Muscle of leg (tissue), 16 donors: ENCODE results near the gene CD53. TPM values are rescaled to one million over a fixed set of nuclear protein-coding genes. Genes with fewer than 3 reads are reported as not detected.
A peak's percentile ranks its signal among the peaks of the same experiment; 100 is the strongest.
"Not testable (repeated sequence)": the region's sequence is repeated elsewhere in the genome, so short reads cannot be mapped to it uniquely, and the experiment has no call there.

Experiments
- DNase-seq: peaks from one replicate; pipeline ENCODE4 v3.0.0; 2013
- H3K27ac ChIP-seq: one replicate; pipeline ENCODE4 v1.5.1; 2013; ENCODE audit warnings: mild to moderate bottlenecking, low read length, control low read depth
- H3K27me3 ChIP-seq: one replicate; pipeline ENCODE4 v1.6.1; 2013; ENCODE audit warnings: low read length; ENCODE audit not compliant: control insufficient read depth, insufficient read depth
- H3K36me3 ChIP-seq: one replicate; pipeline ENCODE4 v1.6.1; 2013; ENCODE audit warnings: low read length; ENCODE audit not compliant: control insufficient read depth, insufficient read depth
- H3K4me1 ChIP-seq: one replicate; pipeline ENCODE4 v1.6.1; 2013; ENCODE audit warnings: low read length; ENCODE audit not compliant: control insufficient read depth, insufficient read depth
- H3K4me3 ChIP-seq: one replicate; pipeline ENCODE4 v1.5.1; 2013; ENCODE audit warnings: low read length, control low read depth
- H3K9me3 ChIP-seq: replicated peaks from 2 replicates; pipeline ENCODE4 v1.6.1; 2013; ENCODE audit warnings: low read depth, low read length; ENCODE audit not compliant: control insufficient read depth
- WGBS: methylation state at CpG from one replicate; pipeline ENCODE4 v1.1.5; 2013; ENCODE audit warnings: missing lambda C conversion rate; ENCODE audit not compliant: insufficient coverage; 5-methylcytosine and 5-hydroxymethylcytosine counted together
- long read RNA-seq, 11 donors: transcript quantifications; one replicate each; lab custom pipeline, GENCODE V29; 2026
- polyA plus RNA-seq, 8 donors: library from polyadenylated mRNA; unstranded; fragments of 120-200 nt; gene quantifications; one replicate each; pipeline versions ENCODE4 v1.2.1 to v1.2.3, GENCODE V29; 2013; ENCODE audit warnings: inconsistent platforms in 1 of 8, low replicate concordance in 1 of 8; ENCODE audit not compliant: insufficient read length in 8 of 8, insufficient read depth in 1 of 8
- total RNA-seq: library from RNA; stranded (reverse); fragments of 120-200 nt; gene quantifications from one replicate; pipeline ENCODE4 v1.2.4, GENCODE V29; 2013

Gene CD53
- total RNA-seq (8.2 TPM), polyA plus RNA-seq (1 to 10 TPM; 7.0 to 9.6 (median 7.7) TPM)
- long read RNA-seq, donor 1, partial matches to known transcripts = 0 of 4 reads
- long read RNA-seq, donor 1, other reads (novel, unspliced or antisense) = 0 of 4 reads
- long read RNA-seq, donor 2, partial matches to known transcripts = 0 of 4 reads
- long read RNA-seq, donor 2, other reads (novel, unspliced or antisense) = 0 of 4 reads
- long read RNA-seq, donor 3, partial matches to known transcripts = 0 of 4 reads
- long read RNA-seq, donor 3, other reads (novel, unspliced or antisense) = 0 of 4 reads
- long read RNA-seq, donor 4, partial matches to known transcripts = 5 of 8 reads
- long read RNA-seq, donor 4, other reads (novel, unspliced or antisense) = 0 of 8 reads
- long read RNA-seq, donor 5, partial matches to known transcripts = 0 of 5 reads
- long read RNA-seq, donor 5, other reads (novel, unspliced or antisense) = 0 of 5 reads
- long read RNA-seq, donor 6, partial matches to known transcripts = 0 of 4 reads
- long read RNA-seq, donor 6, other reads (novel, unspliced or antisense) = 0 of 4 reads
- long read RNA-seq, donor 7, transcript CD53-201 (8 exons, 1,505 nt) = major isoform, 5 of 6 reads
- long read RNA-seq, donor 7, partial matches to known transcripts = 0 of 6 reads
- long read RNA-seq, donor 7, other reads (novel, unspliced or antisense) = 0 of 6 reads
- long read RNA-seq, donor 8, partial matches to known transcripts = 0 of 1 reads
- long read RNA-seq, donor 8, other reads (novel, unspliced or antisense) = 0 of 1 reads
- long read RNA-seq, donor 9, partial matches to known transcripts = 0 of 4 reads
- long read RNA-seq, donor 9, other reads (novel, unspliced or antisense) = 0 of 4 reads
- long read RNA-seq, donor 10, partial matches to known transcripts = 0 of 1 reads
- long read RNA-seq, donor 10, other reads (novel, unspliced or antisense) = 0 of 1 reads
- long read RNA-seq, donor 11, partial matches to known transcripts = 0 of 3 reads
- long read RNA-seq, donor 11, other reads (novel, unspliced or antisense) = 0 of 3 reads

- DNase-seq = peak; percentile 73
Measured at GRCh38 chr1:110872745-110873720, at the start of gene CD53. TSS of gene CD53 (plus strand) at chr1:110873148. CDS start at chr1:110891409, 18,261 bp downstream.

DNA sequence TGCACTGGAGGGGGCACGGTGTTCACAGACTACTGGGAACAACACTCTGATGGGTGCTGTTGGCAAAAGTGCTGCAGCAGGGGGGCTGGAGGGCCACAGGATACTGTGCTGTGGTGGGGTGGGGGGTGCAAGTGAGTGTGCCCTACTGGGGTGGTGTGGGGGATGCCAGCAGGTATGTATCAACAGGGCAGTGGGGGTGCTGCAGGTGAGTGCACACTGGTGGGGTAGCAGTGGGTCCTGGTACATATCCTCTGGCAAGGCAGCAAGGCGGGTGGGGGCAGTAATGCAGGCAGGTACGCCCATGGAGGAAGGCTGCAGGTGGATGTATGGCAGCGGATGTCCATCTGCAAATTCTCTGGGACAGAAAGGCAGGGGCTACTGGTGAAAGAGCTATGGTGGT is 48.8 kb upstream of the CD53 start:
- no peaks in the 10 kb centered on the region for H3K4me1 ChIP-seq
- no peak overlapping the region for H3K4me3 ChIP-seq
- H3K27me3 ChIP-seq = no peaks in the 10 kb centered on the region
- H3K27ac ChIP-seq = no peak overlapping the region
- H3K9me3 ChIP-seq = no peaks in the 10 kb centered on the region
- DNase-seq = no peak
- WGBS = 82% methylated on average over 3 of the region's 4 CpGs
- no peaks in the 10 kb centered on the region for H3K36me3 ChIP-seq

More at GRCh38 chr1:110872745-110873720, at the start of gene CD53:
- peak within 1 kb of the TSS; percentile 20 for H3K4me3 ChIP-seq
- H3K27me3 ChIP-seq = no peaks in the 10 kb centered on the region
- 49% methylated on average over 4 of the region's 11 CpGs for WGBS
- no peaks in the 10 kb centered on the region for H3K36me3 ChIP-seq
- no peaks in the 10 kb centered on the region for H3K4me1 ChIP-seq
- no peaks in the 10 kb centered on the region for H3K9me3 ChIP-seq
- peak within 1 kb of the TSS; percentile 33 for H3K27ac ChIP-seq

DNA sequence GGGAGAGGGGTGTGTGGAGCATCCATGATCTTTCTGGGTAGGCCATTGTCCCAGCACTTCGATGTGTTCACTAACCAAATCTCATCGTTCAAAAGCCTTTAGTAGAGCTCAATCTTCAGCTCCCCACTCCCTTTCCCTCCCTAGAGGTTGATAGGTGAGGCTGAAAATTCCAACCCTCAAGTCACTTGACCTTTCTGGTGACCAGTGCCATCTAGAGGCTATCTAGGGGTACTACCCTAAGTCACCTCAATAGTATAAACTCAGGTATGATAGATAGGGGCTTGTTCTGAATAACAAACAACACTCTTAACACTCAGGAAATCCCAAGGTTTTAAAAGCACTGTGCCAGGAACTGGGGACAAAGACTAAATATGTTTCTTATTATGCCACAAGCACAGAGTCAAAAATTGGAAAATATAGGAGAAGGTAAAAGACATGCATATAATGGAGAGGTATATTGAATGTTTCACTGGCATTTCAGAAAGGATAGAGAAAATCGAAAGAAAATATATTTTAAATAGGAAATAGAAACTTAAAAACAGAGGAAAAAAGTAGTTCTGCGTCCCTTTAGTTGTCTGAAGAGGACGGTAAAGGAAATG is 42.9 kb upstream of the CD53 start:
- H3K27me3 ChIP-seq = no peaks in the 10 kb centered on the region
- no peak overlapping the region for H3K4me3 ChIP-seq
- no peaks in the 10 kb centered on the region for H3K4me1 ChIP-seq
- no peak for DNase-seq
- H3K9me3 ChIP-seq = no peaks in the 10 kb centered on the region
- H3K27ac ChIP-seq = no peak overlapping the region
- 86% methylated on average over 1 of the region's 5 CpGs for WGBS
- H3K36me3 ChIP-seq = no peaks in the 10 kb centered on the region

- WGBS = no CpG with 5 or more reads among the region's 3 CpGs
- H3K4me3 ChIP-seq, DNase-seq, H3K9me3 ChIP-seq, H3K4me1 ChIP-seq, H3K27me3 ChIP-seq, H3K27ac ChIP-seq, H3K36me3 ChIP-seq: not testable (repeated sequence)
Measured at GRCh38 chr1:110833779-110834178, 39.2 kb upstream of the CD53 start.

GRCh38 chr1:110846861-110847260 is 26.1 kb upstream of the CD53 start:
- Histone ChIP-seq H3K4me3 (no peak overlapping the region), H3K27me3 (no peaks in the 10 kb centered on the region), H3K4me1 (no peaks in the 10 kb centered on the region), H3K36me3 (no peaks in the 10 kb centered on the region), H3K9me3 (no peaks in the 10 kb centered on the region), H3K27ac (no peak overlapping the region)
- no peak for DNase-seq
- WGBS = 86% methylated on average over 4 of the region's 4 CpGs

DNA sequence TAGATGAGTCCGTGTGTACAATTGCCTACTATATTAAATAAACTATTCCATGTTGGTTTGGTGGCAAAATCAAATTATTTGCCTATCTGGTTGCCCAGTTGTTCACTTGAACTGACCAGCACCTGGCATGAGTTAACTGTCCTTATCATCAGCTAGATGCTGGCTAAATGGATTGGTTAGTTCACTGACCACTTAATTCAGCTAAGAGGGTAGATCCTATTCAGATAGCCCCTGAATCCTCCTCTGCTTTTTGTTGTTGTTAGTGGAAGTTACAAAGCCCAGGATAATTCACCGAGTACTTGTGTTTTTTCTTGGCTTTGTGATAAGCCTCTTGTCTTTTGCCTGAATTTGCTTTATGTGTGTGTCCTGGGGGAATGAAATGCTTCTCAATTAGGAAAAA is 22.8 kb upstream of the CD53 start:
- no peak for DNase-seq
- no peaks in the 10 kb centered on the region for H3K36me3 ChIP-seq
- no peaks in the 10 kb centered on the region for H3K9me3 ChIP-seq
- no peaks in the 10 kb centered on the region for H3K27me3 ChIP-seq
- no peak overlapping the region for H3K27ac ChIP-seq
- WGBS = no CpG with 5 or more reads among the region's 2 CpGs
- H3K4me3 ChIP-seq = no peak overlapping the region
- no peaks in the 10 kb centered on the region for H3K4me1 ChIP-seq

- no peaks in the 10 kb centered on the region for H3K27me3 ChIP-seq
- WGBS = no CpG with 5 or more reads among the region's 1 CpG
- DNase-seq = no peak
- no peaks in the 10 kb centered on the region for H3K4me1 ChIP-seq
- H3K9me3 ChIP-seq = no peaks in the 10 kb centered on the region
- no peak overlapping the region for H3K4me3 ChIP-seq
- H3K27ac ChIP-seq = no peak overlapping the region
- no peaks in the 10 kb centered on the region for H3K36me3 ChIP-seq
Measured at GRCh38 chr1:110850627-110851026, 22.3 kb upstream of the CD53 start.

GRCh38 chr1:110853135-110853534 is 19.8 kb upstream of the CD53 start:
- Histone ChIP-seq H3K4me1 (no peaks in the 10 kb centered on the region), H3K9me3 (no peaks in the 10 kb centered on the region), H3K27me3 (no peaks in the 10 kb centered on the region), H3K27ac (no peak overlapping the region), H3K36me3 (no peaks in the 10 kb centered on the region), H3K4me3 (no peak overlapping the region)
- WGBS = no CpG with 5 or more reads among the region's 3 CpGs
- DNase-seq = no peak

- no peak overlapping the region for H3K4me3 ChIP-seq
- 56% methylated on average over 1 of the region's 2 CpGs for WGBS
- H3K4me1 ChIP-seq = no peaks in the 10 kb centered on the region
- H3K36me3 ChIP-seq = no peaks in the 10 kb centered on the region
- no peaks in the 10 kb centered on the region for H3K9me3 ChIP-seq
- no peak overlapping the region for H3K27ac ChIP-seq
- no peaks in the 10 kb centered on the region for H3K27me3 ChIP-seq
- no peak for DNase-seq
Measured at GRCh38 chr1:110856410-110856809, 16.5 kb upstream of the CD53 start.
